H1 (cell line): Measurements from ENCODE around the gene SAXO1.

Experiments
- CEBPB ChIP-seq: IDR thresholded peaks from 2 replicates; pipeline ENCODE4 v1.6.1; 2012; ENCODE audit warnings: low read depth, low read length
- EP300 ChIP-seq, 2 experiments: IDR thresholded peaks; 1 replicate in 1 of 2; 2 replicates in 1 of 2; pipeline ENCODE4 v1.6.1; 2011 to 2012; ENCODE audit warnings: low read depth in 2 of 2, low read length in 2 of 2, mild to moderate bottlenecking in 2 of 2, borderline replicate concordance in 1 of 2, inconsistent platforms in 1 of 2, moderate library complexity in 1 of 2
- EZH2 ChIP-seq: fragments of 200-600 bp; sonication (generic); IDR thresholded peaks from 2 replicates; pipeline ENCODE4 v1.7.1; 2012; ENCODE audit warnings: low read depth, mild to moderate bottlenecking, moderate library complexity, low read length, inconsistent platforms; ENCODE audit not compliant: severe bottlenecking
- FOSL1 ChIP-seq: IDR thresholded peaks from 2 replicates; pipeline ENCODE4 v1.6.1; 2011; ENCODE audit warnings: mild to moderate bottlenecking, low read depth, low read length, moderate library complexity; ENCODE audit not compliant: insufficient read depth
- GTF2F1 ChIP-seq: IDR thresholded peaks from 2 replicates; pipeline ENCODE4 v1.6.1; 2012; ENCODE audit warnings: low read depth, low read length, improper control_type of control experiment, borderline replicate concordance
- HDAC2 ChIP-seq, 2 experiments: fragments of 300-600 bp in 1 of 2; sonication (generic) in 1 of 2; IDR thresholded peaks; 2 replicates each; pipeline ENCODE4 v1.6.1; 2011 to 2012; ENCODE audit warnings: low read depth in 2 of 2, low read length in 2 of 2, mild to moderate bottlenecking in 2 of 2, moderate library complexity in 2 of 2, borderline replicate concordance in 1 of 2, inconsistent platforms in 1 of 2
- JUN ChIP-seq: IDR thresholded peaks from 2 replicates; pipeline ENCODE4 v1.6.1; 2011; ENCODE audit warnings: low read depth, mild to moderate bottlenecking, improper control_type of control experiment, low read length
- JUND ChIP-seq: IDR thresholded peaks from 2 replicates; pipeline ENCODE4 v1.6.1; 2011; ENCODE audit warnings: mild to moderate bottlenecking, improper control_type of control experiment, low read length
- KDM1A ChIP-seq: fragments of 200-600, 300-600 bp; sonication (generic); IDR thresholded peaks from 2 replicates; pipeline ENCODE4 v1.7.1; 2016; ENCODE audit warnings: mild to moderate bottlenecking, low read length, borderline replicate concordance
- MAX ChIP-seq: IDR thresholded peaks from 2 replicates; pipeline ENCODE4 v1.6.1; 2012; ENCODE audit warnings: inconsistent platforms
- POLR2A ChIP-seq, 2 experiments: IDR thresholded peaks; 1 replicate in 1 of 2; 2 replicates in 1 of 2; pipeline ENCODE4 v1.6.1; 2011; ENCODE audit warnings: low read depth in 2 of 2, low read length in 2 of 2, mild to moderate bottlenecking in 2 of 2; ENCODE audit errors: control extremely low read depth in 1 of 2
- SUZ12 ChIP-seq: fragments of 200-600 bp; sonication (generic); IDR thresholded peaks from 2 replicates; pipeline ENCODE4 v1.6.1; 2012; ENCODE audit warnings: mild to moderate bottlenecking, inconsistent platforms, low read length, moderate library complexity, mixed read lengths
- YY1 ChIP-seq: IDR thresholded peaks from 2 replicates; pipeline ENCODE4 v1.6.1; 2011; ENCODE audit warnings: low read depth, mild to moderate bottlenecking, low read length
- TF ChIP-seq, protein P1 (sequence below), 3 experiments: IDR thresholded peaks; 1 replicate in 2 of 3; 2 replicates in 1 of 3; pipeline versions ENCODE4 v1.5.1 to v1.6.1; 2011; ENCODE audit warnings: low read length in 3 of 3, mild to moderate bottlenecking in 3 of 3, inconsistent platforms in 2 of 3, low read depth in 1 of 3, moderate library complexity in 1 of 3; ENCODE audit not compliant: insufficient read depth in 1 of 3; ENCODE audit errors: control extremely low read depth in 1 of 3

DNA sequence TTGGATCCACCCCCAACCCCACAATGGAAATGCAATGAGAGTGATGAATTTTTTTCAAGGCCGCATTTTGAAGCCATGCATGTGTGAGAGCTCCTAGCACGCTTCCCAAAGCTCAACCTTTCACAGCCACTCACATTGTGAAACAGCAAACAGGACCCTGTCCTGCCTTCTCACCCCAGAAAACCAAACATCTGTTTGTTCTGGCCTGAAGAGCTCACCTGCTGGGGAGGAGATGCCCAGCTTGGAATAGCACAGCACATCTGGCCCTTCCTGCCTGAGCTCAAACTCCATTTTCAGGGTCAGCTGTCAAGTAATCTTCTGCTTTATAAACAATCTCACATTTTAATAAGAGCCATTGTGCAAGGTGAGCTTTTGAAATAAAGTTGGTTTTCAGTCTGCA is 54.8 kb downstream of the SAXO1 start:
- no peak for TF ChIP-seq JUND
- no peak for TF ChIP-seq FOSL1
- TF ChIP-seq EP300 (IDR thresholded peaks at IDR 0.05; ENCODE audit: borderline replicate concordance in 1 of 2, low read depth in 2 of 2, low read length in 2 of 2) = no peak
- no peak for TF ChIP-seq POLR2A (IDR thresholded peaks at IDR 0.05; ENCODE audit: control extremely low read depth in 1 of 2, low read depth in 2 of 2, low read length in 2 of 2)
- TF ChIP-seq KDM1A = no peak
- no peak for TF ChIP-seq HDAC2 (IDR thresholded peaks at IDR 0.05; ENCODE audit: borderline replicate concordance in 1 of 2, low read depth in 2 of 2, low read length in 2 of 2)
- TF ChIP-seq, protein P1, sequence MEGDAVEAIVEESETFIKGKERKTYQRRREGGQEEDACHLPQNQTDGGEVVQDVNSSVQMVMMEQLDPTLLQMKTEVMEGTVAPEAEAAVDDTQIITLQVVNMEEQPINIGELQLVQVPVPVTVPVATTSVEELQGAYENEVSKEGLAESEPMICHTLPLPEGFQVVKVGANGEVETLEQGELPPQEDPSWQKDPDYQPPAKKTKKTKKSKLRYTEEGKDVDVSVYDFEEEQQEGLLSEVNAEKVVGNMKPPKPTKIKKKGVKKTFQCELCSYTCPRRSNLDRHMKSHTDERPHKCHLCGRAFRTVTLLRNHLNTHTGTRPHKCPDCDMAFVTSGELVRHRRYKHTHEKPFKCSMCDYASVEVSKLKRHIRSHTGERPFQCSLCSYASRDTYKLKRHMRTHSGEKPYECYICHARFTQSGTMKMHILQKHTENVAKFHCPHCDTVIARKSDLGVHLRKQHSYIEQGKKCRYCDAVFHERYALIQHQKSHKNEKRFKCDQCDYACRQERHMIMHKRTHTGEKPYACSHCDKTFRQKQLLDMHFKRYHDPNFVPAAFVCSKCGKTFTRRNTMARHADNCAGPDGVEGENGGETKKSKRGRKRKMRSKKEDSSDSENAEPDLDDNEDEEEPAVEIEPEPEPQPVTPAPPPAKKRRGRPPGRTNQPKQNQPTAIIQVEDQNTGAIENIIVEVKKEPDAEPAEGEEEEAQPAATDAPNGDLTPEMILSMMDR (IDR thresholded peaks at IDR 0.05; ENCODE audit: control extremely low read depth in 1 of 3, insufficient read depth in 1 of 3, low read depth in 1 of 3, low read length in 3 of 3) = no peak
- no peak for TF ChIP-seq GTF2F1
- TF ChIP-seq EZH2 = no peak
- no peak for TF ChIP-seq CEBPB
- no peak for TF ChIP-seq MAX
- no peak for TF ChIP-seq SUZ12
- TF ChIP-seq JUN = no peak
- TF ChIP-seq YY1 = no peak
